C1 segment of cervical spinal cord (tissue), 14 donors: Measurements from ENCODE around the gene SNED1.
A peak's percentile ranks its signal among the peaks of the same experiment; 100 is the strongest.

ENCODE experiments used
- DNase-seq, 14 donors: peaks; one replicate each; lab custom pipeline; 2025; lab: John Stamatoyannopoulos, UW

SNED1 gene

GRCh38 chr2:241020629-241021190 lies 22.3 kb downstream of the SNED1 start:
- DNase-seq: no peak

- no peak for DNase-seq
These were observed 27.2 kb downstream of the SNED1 start for GRCh38 chr2:241025639-241026038.

GRCh38 chr2:241029599-241030332 lies 31.3 kb downstream of the SNED1 start:
- no peak for DNase-seq

GRCh38 chr2:241030333-241030680 lies 31.9 kb downstream of the SNED1 start:
- DNase-seq: no peak

GRCh38 chr2:241030883-241031282 lies 32.5 kb downstream of the SNED1 start:
- DNase-seq: no peak

- DNase-seq: no peak
These were observed 33.2 kb downstream of the SNED1 start for GRCh38 chr2:241031436-241032165.

- DNase-seq: no peak
These were observed 35.0 kb downstream of the SNED1 start for GRCh38 chr2:241033336-241033987.

- no peak for DNase-seq
These were observed 35.6 kb downstream of the SNED1 start for GRCh38 chr2:241033994-241034393.

- DNase-seq: no peak
These were observed 36.2 kb downstream of the SNED1 start for GRCh38 chr2:241034490-241035141.

- no peak for DNase-seq
These were observed 36.9 kb downstream of the SNED1 start for GRCh38 chr2:241035142-241035817.

- peak in 1 of 14 donors; percentile 32 for DNase-seq
These were observed 37.5 kb downstream of the SNED1 start for GRCh38 chr2:241035818-241036396.

GRCh38 chr2:241036397-241036963 lies 38.1 kb downstream of the SNED1 start:
- DNase-seq: peak in 1 of 14 donors; percentile 32

GRCh38 chr2:241036964-241037421 lies 38.6 kb downstream of the SNED1 start:
- DNase-seq: no peak

- no peak for DNase-seq
These were observed 39.1 kb downstream of the SNED1 start for GRCh38 chr2:241037498-241037897.

- DNase-seq: no peak
These were observed 40.2 kb downstream of the SNED1 start for GRCh38 chr2:241038374-241039180.

- DNase-seq: no peak
These were observed 41.0 kb downstream of the SNED1 start for GRCh38 chr2:241039416-241039815.

- no peak for DNase-seq
These were observed 41.8 kb downstream of the SNED1 start for GRCh38 chr2:241040081-241040803.

- DNase-seq: no peak
These were observed 43.3 kb downstream of the SNED1 start for GRCh38 chr2:241041589-241042158.

GRCh38 chr2:241043581-241043980 lies 45.2 kb downstream of the SNED1 start:
- DNase-seq: no peak
